Measurements from ENCODE around the gene C1orf174.

DNA sequence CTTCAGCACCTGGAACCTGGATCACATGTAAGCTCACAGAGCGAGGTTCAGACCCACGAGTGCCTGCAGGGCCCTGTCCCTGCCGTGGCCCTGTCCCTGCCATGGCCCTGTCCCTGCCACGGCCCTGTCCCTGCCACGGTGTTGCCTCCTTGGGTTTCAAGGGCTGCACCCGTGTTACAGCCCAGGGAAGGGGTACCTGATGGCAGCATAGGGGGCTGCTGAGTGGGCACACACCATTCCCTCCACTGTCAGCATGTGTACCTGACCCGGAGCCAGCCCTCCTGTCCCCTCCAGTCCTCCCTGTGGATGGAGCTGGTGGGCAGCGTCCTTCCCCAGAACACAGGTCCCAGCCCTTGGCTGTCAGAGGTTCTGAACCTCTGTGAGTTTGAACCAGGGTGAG lies 27.5 kb downstream of the C1orf174 start:
- TF ChIP-seq ZNF565 (CRISPR knock-in tag; conservative IDR thresholded peaks at IDR 0.05; ENCODE audit: low read depth) (no peak), ZFP3 (CRISPR knock-in tag; IDR thresholded peaks at IDR 0.05) (no peak), TCF4 (CRISPR knock-in tag; IDR thresholded peaks at IDR 0.05; ENCODE audit: borderline replicate concordance) (no peak), SNAI2 (CRISPR knock-in tag; IDR thresholded peaks at IDR 0.05) (no peak)
- TF ChIP-seq, protein P1, sequence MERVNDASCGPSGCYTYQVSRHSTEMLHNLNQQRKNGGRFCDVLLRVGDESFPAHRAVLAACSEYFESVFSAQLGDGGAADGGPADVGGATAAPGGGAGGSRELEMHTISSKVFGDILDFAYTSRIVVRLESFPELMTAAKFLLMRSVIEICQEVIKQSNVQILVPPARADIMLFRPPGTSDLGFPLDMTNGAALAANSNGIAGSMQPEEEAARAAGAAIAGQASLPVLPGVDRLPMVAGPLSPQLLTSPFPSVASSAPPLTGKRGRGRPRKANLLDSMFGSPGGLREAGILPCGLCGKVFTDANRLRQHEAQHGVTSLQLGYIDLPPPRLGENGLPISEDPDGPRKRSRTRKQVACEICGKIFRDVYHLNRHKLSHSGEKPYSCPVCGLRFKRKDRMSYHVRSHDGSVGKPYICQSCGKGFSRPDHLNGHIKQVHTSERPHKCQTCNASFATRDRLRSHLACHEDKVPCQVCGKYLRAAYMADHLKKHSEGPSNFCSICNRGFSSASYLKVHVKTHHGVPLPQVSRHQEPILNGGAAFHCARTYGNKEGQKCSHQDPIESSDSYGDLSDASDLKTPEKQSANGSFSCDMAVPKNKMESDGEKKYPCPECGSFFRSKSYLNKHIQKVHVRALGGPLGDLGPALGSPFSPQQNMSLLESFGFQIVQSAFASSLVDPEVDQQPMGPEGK (CRISPR knock-in tag; IDR thresholded peaks at IDR 0.05; ENCODE audit: borderline replicate concordance) = no peak
